IPS-NIHi7 (cell line): ENCODE data around the gene GLYATL1B.
"Not testable (repeated sequence)": the region's sequence is repeated elsewhere in the genome, so short reads cannot be mapped to it uniquely, and the experiment has no call there.

Source experiments
- DNase-seq: peaks from one replicate; pipeline ENCODE4 v3.0.0; 2012; ENCODE audit warnings: mixed read lengths; ENCODE audit errors: extremely low spot score

The GLYATL1B gene

DNA sequence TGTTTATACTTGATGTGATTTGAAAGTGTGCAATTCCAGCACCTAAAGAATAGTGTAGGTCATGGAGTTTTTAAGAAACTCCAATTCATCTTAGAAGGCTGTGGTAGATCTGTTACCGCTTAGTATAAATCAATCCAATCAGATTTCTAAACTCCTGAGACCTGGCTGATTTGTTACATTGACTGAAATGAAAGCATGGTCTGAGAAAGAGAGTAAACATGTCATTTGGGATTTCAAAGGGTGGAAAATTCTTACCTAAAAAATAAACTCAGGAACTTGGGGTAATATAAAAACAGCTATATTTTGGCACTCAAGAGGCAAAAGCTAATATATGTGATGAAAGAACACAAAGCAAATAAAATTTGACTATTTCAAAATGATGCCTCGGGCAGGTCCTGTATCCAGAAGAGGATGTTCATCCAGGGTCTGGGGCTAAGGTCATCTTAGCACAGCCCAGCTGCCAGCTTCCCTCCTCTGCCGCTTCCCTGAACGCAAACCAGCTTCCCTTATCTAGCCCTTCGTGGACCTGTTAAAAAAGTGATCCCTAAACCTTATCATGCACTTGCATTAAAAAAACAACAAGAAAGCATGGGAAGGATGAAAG is 10.0 kb downstream of the GLYATL1B start:
- not testable (repeated sequence) for DNase-seq

DNA sequence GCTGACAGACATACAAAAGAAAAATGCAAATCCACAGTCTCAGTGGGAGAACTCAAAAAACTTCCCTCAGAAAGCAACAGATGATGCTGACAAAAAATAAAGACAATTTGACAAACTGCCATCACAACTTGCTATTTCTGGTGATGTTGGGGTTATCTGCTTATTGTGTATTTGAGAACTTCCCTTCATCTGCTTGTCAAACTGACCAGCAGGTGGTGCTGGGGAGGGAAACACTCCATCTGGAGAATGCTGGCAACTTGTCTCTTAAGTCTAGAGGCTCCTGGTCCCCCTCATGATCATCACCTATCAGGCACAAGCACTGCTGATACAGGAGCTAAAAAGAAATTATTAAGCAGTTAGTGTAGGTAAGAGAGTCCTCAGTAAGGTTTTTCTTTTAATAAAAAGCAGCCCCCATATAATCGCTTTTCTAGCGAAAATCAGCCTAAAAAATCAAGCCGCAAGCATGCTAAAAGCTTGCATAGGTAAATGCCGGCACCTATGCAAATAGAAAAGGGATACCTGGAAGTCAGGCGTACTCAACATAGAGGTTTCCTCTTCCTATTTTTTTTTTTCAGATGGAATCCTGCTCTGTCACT is 11.1 kb downstream of the GLYATL1B start:
- DNase-seq, result peak; percentile 13

DNA sequence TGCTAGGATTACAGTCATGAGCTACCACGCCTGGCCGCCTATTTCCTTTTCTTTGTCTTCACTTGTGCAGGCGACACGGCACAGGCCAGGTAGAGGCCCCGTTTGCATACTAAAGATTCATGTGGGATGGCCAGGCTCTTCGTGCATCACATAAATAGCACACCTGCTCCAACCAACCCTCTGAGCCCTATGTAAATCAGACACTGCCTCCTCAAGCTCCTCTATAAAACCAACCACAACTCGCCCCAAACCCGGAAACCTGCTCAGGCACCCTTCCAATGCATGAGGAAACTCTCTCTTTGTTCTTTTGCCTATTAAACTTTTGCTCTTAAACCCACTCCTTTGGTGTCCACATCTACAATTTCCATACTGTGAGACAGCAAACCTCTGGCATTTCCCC is 11.8 kb downstream of the GLYATL1B start:
- not testable (repeated sequence) for DNase-seq

DNA sequence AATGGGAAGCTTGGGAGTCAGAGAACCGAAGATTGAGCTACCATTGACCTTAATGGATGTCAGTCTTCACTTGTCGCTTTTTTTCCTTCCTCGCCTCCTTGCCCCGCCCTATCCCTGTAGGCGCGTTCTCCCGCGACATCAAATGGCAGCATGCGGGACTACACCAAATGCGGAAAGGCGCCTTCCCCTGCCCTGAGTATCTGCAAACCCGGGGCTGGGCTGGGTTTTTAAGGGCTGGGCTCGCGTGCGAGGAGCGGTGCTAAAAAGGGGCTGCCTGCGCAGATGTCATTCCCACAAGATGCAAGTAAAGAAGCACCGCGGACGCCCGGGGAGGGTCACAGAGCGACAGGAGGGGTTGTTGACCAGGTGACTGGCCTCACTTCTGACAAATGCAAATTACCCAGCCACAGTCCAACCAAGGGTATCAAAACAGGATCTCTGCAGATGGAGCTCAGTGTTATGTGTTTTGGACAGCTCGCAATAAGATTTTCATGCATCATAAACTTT is 16.2 kb downstream of the GLYATL1B start:
- peak; percentile 68 for DNase-seq

DNA sequence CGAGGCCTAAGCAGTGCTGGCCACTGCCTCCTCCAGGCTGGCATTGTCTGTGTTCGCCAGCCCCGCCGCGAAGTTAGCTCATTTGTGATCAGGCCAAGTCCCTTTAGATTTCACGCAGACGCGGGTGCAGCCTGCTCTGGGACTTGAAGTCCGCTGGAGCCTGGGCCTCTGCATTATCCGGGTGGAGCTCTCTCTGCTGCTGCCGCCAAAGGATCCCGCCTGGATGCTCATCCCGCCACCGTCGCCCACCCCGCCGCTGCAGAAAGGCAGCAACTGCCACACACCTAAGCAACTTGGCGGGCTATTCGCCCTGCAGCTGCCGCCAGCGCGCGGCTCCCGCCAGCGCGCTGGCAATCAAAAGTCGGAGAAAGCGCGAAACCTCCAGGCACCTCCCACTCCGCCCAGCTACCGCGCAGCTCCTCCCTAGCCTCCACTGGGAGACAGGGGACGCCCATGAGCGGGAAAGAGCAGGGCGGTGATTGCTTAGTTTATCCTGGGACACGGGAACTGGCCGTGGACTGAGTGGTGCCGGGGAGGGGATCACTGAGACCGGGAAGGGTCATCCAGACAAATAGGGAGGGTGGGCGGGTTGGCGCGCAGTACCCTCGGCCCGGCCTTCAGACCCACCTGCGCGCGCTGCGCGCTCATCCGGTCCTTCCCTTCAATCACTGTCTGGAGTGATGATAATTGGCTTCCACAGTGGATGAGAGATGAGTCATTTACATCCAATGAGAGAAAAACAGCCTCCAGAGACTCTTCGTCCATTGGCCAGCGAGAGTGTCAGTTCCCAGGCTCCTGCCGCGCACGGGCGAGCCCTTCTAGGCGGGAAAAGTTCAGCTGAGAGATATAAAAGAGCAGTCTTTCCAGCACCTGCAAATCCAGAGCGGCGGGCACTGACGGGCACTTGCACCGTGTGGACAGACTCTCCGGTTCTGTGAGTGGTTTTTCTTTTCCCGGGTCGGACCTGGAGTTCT is 20.5 kb downstream of the GLYATL1B start, which contains the start of gene FAM111B:
Gene FAM111B, plus strand, starts transcription at position 875 of the 974 bp plus-strand sequence. CDS start 2,389 bp downstream, outside the sequence.
- DNase-seq, result peak; percentile 81

DNA sequence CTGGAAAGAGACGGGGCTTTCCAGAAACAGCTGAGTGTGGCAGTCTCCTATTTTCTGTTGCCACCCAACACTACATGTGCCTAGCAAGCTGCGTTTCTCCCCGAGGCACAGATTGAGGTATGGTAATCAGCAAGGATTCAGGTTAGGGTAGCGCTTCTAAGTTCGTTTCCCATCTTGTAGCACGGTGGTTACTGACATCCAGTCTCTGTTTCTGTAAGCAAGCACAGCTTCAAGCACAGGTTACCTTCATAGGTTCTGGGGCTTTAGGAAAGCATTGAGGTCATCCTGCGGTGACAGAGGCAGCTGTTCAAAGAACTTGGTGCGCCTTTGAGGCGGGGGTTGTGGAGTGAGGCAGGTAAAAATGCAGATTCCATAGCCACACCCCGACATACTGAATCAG is 21.6 kb downstream of the GLYATL1B start:
- DNase-seq, result not testable (repeated sequence)

GRCh38 chr11:59112494-59112893 is 26.4 kb downstream of the GLYATL1B start:
- DNase-seq, result no peak

GRCh38 chr11:59114344-59114743 is 28.2 kb downstream of the GLYATL1B start:
- no peak for DNase-seq

DNA sequence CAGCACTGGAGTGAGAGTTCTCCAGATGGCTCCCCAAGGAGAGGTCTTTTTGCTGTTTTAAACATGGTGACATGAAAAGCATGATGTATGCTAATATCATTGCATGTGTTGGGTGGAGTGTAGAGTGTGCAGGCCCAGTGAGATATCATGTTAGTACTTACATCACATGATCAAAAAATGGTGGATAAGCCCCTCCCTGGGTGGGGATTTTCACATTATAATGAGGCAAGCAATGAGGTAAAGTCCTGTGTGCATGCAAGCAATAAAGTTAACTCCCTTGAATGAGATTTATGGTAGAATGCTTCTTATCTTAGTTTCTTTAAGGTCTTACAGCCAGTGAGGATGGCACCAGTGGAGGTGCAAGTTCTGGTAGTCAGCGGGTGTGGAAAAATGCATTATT is 29.4 kb downstream of the GLYATL1B start:
- no peak for DNase-seq

DNA sequence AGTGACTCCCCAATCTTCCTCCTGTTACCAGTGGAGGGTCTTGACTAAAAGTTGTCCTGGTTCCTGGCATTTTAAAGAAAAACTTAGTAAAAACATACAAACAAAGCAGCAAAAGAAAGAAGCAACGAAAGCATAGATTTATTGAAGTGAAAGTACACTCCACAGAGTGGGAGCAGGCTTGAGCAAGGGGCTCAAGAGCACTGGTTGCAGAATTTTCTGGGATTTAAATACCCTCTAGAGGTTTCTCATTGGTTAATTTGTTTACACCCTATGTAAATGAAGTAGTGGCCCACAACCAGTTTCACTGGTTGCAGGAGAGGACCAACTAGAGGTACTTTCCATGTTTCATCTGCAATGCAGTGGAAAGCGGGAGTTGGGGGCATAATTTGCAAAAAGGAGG is 31.7 kb downstream of the GLYATL1B start:
- DNase-seq, result no peak

GRCh38 chr11:59119826-59120225 is 33.7 kb downstream of the GLYATL1B start:
- no peak for DNase-seq

DNA sequence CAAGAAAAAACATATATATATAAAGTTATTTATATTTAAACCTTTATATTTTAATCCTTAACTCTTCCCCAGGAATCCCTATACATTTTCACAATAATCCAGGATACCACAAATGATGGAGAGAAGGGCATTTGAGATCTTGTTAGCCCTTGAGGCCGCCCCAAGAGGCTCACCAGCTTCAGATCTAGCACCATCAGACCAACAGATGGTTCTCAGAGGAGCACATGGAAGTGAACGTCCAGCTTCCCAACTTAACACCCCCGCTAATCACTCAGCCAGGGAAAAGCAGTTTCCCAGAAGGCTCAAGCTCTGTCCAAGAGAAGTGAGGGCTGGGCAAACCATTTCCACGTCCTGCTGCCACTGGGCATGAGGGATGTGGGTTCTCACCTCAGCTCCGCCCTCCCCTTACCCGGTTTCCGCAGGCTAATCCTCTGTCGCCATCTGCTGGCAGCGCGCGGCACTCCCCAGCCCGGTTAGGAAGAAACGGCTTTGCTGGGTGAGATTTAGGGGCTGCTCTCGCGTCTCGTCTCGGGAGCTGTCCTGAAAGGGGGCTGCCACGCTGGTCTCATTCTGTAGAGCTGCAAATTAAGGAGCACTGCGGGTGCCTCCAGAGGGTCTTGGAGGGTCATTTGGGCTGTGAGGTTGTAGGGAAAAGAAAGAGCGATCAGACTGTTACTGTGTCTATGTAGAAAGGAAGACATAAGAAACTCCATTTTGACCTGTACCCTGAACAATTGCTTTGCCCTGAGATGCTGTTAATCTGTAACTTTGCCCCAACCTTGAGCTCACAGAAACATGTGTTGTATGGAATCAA is 49.7 kb downstream of the GLYATL1B start:
- DNase-seq, result peak; percentile 91

- DNase-seq, result not testable (repeated sequence)
Observed at GRCh38 chr11:59136551-59136950, 50.4 kb downstream of the GLYATL1B start.

GRCh38 chr11:59137190-59137589 is 51.1 kb downstream of the GLYATL1B start:
- DNase-seq, result no peak

- no peak for DNase-seq
Observed at GRCh38 chr11:59138643-59139042, 52.5 kb downstream of the GLYATL1B start.

DNA sequence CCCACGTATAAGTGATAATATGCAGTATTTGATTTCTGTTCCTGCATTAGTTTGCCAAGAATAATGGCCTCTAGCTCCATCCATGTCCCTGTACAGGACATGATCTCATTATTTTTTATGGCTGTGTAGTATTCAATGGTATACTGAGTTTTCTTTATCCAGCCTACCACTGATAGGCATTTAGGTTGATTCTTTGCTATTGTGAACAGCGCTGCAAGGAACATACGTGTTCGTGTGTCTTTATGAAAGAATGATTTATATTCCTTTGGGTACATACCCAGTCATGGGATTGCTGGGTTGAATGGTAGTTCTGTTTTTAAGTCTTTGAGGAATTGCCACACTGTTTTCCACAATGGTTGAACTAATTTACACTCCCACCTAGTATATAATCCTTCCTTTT is 55.1 kb downstream of the GLYATL1B start:
- no peak for DNase-seq

DNA sequence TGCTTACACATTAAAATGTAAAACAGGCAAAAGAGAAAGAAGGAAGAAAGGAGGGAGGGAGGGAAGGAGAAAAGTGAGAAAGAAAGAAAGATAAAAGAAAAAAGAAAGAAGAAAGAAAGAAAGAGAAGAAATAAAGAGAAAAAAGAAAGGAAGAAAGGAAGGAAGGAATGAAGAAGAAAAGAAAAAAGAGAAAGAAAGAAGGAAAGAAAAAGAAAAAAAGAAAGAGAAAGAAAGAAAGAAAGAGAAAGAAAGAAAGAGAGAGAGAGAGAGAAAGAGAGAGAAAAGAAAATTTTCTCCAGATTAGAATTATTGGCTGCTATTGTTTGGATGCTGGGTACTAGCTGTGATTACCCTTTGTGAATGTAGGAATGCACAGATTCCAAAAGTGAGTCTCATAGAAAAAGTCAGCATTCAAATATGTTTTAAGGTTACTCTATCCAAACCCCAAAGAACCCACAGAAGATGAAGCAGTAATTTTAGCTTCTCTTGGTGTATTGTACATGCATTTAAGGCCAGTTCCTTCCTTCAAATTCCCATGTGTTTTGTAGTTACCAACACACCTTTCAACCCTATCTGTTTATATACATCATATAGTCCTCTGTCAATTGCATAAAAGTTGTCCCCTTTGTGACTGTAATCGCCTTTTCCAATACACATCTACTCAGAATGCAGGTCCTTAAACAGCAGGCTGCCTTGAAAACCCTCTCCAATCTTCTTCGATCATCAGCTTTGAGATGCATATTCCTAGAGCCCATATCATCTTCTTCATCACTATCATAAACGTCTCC is 55.8 kb downstream of the GLYATL1B start:
- no peak for DNase-seq

DNA sequence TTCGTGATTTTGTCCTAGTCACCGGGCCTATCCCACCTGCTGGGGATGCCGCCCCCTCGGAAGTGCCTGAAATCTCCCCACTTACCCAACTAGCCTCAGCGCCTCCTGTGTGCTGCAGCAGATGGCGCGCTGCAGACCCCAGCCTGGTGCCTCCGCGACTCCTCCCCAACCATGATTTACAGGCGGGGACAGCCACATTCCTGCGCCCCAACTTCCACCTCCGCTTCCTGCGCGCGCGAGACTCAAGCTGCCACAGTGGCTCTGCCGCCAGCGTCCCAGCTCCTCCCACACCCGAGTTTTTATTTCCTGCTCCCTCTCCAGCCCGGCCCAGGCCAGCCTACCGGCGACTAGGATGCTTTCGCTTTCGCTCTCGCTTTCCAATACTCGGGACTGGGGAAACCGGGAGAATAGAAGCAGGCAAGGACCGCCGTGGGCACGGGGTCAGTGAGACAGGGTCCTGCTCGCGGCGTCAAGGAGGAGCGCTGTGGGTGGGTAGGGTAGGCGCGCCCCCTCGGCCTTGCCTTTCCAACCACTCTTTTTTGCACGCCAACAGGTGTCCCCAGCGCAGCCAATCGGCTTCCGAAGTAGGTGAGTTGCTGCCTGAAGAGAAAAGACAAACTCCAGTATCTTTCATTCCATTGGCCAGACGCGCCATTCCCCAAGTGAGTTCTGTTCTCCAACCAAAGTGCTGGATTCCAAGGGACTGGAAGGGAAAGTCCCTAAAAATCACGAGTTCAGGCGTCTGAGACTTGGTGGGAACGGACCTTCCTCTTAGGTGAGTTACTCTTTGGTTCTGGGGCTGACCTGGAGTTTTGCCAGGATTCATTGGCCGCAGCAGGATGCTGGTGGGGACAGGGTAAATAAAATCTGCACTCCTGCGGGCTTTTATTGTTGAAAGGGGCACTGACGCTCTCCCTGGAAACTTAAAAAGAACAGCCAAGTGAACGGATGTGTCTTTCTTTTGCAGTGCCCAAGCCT is 56.7 kb downstream of the GLYATL1B start, which contains the start of gene FAM111A:
Gene FAM111A, plus strand, starts transcription at position 327 of the 978 bp plus-strand sequence. CDS start 6,017 bp downstream, outside the sequence.
- DNase-seq, result peak; percentile 77

- DNase-seq, result no peak
Observed at GRCh38 chr11:59144096-59144495, 58.0 kb downstream of the GLYATL1B start.
